Measurements from ENCODE around the gene RS1.

DNA sequence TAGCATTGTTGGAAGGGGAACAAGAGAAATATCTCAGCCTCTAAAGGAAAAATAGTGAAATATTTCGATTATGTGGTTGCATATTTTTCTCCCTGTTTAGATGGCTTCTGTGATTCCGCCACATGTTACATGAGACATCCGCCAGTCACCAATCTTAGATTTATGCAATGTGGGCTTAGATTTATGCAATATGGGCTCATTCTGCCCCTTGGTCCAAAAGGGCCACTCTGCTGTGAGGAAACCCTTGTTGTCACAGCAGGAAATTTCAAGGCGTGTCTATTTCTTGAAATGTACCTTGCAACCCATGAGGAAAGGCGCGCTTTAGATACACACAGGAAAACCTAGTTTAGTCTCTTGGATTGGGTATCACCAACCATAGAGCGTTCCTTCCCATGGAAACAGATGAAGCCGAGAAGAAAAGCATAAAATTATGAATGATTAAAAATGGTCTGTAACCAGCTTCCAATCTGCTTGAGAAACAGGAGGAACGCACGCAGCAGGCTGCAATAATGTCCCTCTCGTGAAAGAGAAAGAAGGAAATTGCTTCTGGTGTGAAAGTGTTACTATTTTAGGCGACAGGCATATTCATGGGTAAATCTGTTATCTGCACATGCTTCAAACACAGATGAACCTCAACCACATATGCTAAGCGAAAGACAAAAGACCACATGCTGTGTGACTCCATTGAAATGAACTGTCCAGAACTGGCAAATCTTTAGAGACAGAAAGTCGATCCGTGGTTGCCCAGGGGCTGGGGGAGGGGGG is 3.7 kb downstream of the RS1 start:
- TF ChIP-seq, protein P1, sequence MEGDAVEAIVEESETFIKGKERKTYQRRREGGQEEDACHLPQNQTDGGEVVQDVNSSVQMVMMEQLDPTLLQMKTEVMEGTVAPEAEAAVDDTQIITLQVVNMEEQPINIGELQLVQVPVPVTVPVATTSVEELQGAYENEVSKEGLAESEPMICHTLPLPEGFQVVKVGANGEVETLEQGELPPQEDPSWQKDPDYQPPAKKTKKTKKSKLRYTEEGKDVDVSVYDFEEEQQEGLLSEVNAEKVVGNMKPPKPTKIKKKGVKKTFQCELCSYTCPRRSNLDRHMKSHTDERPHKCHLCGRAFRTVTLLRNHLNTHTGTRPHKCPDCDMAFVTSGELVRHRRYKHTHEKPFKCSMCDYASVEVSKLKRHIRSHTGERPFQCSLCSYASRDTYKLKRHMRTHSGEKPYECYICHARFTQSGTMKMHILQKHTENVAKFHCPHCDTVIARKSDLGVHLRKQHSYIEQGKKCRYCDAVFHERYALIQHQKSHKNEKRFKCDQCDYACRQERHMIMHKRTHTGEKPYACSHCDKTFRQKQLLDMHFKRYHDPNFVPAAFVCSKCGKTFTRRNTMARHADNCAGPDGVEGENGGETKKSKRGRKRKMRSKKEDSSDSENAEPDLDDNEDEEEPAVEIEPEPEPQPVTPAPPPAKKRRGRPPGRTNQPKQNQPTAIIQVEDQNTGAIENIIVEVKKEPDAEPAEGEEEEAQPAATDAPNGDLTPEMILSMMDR (IDR thresholded peaks at IDR 0.05; ENCODE audit: extremely low read depth in 1 of 2, insufficient read depth in 1 of 2, low read depth in 1 of 2, low read length in 2 of 2) = no peak
- TF ChIP-seq GATA2 (IDR thresholded peaks at IDR 0.05; ENCODE audit: insufficient read depth, insufficient read length, low read depth, low read length) (no peak), EZH2 (IDR thresholded peaks at IDR 0.05; ENCODE audit: borderline replicate concordance, low read depth, low read length, severe bottlenecking) (no peak), FOS (IDR thresholded peaks at IDR 0.05; ENCODE audit: borderline replicate concordance, insufficient read depth, low read length) (no peak), POLR2A (IDR thresholded peaks at IDR 0.05; ENCODE audit: low read depth, low read length) (no peak), MAX (IDR thresholded peaks at IDR 0.05; ENCODE audit: insufficient read depth, insufficient read length) (no peak), POLR2AphosphoS5 (IDR thresholded peaks at IDR 0.05; ENCODE audit: insufficient read depth, low read depth, low read length) (no peak), MYC (IDR thresholded peaks at IDR 0.05; ENCODE audit: low read depth, low read length) (no peak)

Measured in endothelial cell of umbilical vein (primary cell).